Neural cell (in vitro differentiated cells): Measurements from ENCODE around the gene EYS. TPM values are rescaled to one million over a fixed set of nuclear protein-coding genes. Genes with fewer than 3 reads are reported as not detected.

Experiments used
- H2AFZ ChIP-seq: fragments of 200-600, 300-800 bp; sonication (generic), shearing (Covaris generic); 2 replicates; pipeline ENCODE4 v1.6.0; 2014; ENCODE audit warnings: low read depth, mild to moderate bottlenecking, antibody characterized with exemption, low read length, moderate library complexity
- H3F3A ChIP-seq: fragments of 200-600 bp; shearing (Covaris generic); 2 replicates; pipeline ENCODE4 v1.6.1; 2016; ENCODE audit warnings: mild to moderate bottlenecking, moderate library complexity, mixed read lengths, antibody characterized with exemption, low read length; ENCODE audit not compliant: insufficient read depth, poor library complexity, severe bottlenecking
- H3K27ac ChIP-seq: fragments of 200-600, 300-800 bp; sonication (generic), shearing (Covaris generic); 2 replicates; pipeline ENCODE4 v1.5.1; 2014; ENCODE audit warnings: mild to moderate bottlenecking, low read length, moderate library complexity
- H3K27me3 ChIP-seq: fragments of 300-800, 200-600 bp; sonication (generic), shearing (Covaris generic); 2 replicates; pipeline ENCODE4 v1.6.0; 2014; ENCODE audit warnings: mild to moderate bottlenecking, low read depth, low read length, moderate library complexity; ENCODE audit not compliant: insufficient read depth
- H3K36me3 ChIP-seq: fragments of 300-800, 200-600 bp; sonication (generic), shearing (Covaris generic); 2 replicates; pipeline ENCODE4 v1.5.1; 2014; ENCODE audit warnings: mild to moderate bottlenecking, antibody characterized with exemption, low read length, moderate library complexity; ENCODE audit not compliant: insufficient read depth
- H3K4me2 ChIP-seq: fragments of 300-800, 200-600 bp; sonication (generic), shearing (Covaris generic); 2 replicates; pipeline ENCODE4 v1.6.0; 2014; ENCODE audit warnings: mild to moderate bottlenecking, low read length
- H3K4me3 ChIP-seq: fragments of 300-800, 200-600 bp; sonication (generic), shearing (Covaris generic); 2 replicates; pipeline ENCODE4 v1.5.1; 2014; ENCODE audit warnings: mild to moderate bottlenecking, low read length, moderate library complexity
- H3K79me2 ChIP-seq: fragments of 200-600 bp; shearing (Covaris generic); replicated peaks from 2 replicates; pipeline ENCODE4 v1.6.0; 2014; ENCODE audit warnings: mild to moderate bottlenecking, low read length, moderate library complexity; ENCODE audit not compliant: insufficient read depth
- H3K9ac ChIP-seq: fragments of 300-800, 200-600 bp; sonication (generic), shearing (Covaris generic); 2 replicates; pipeline ENCODE4 v1.6.1; 2016; ENCODE audit warnings: mild to moderate bottlenecking, low read length, mixed read lengths
- H3K9me2 ChIP-seq: fragments of 200-600 bp; shearing (Covaris generic); 2 replicates; pipeline ENCODE4 v1.6.1; 2016; ENCODE audit warnings: mild to moderate bottlenecking, low read length, mixed read lengths; ENCODE audit not compliant: insufficient read depth
- H3K9me3 ChIP-seq: fragments of 200-600, 300-800 bp; sonication (generic), shearing (Covaris generic); 2 replicates; pipeline ENCODE4 v1.6.1; 2016; ENCODE audit warnings: mild to moderate bottlenecking, mixed run types, low read length, moderate library complexity, mixed read lengths
- H4K20me1 ChIP-seq: fragments of 200-600 bp; shearing (Covaris generic); 2 replicates; pipeline ENCODE4 v1.6.1; 2016; ENCODE audit warnings: mild to moderate bottlenecking, mixed run types; ENCODE audit not compliant: insufficient read depth
- CTCF ChIP-seq: fragments of 450-650 bp; IDR thresholded peaks from 2 replicates; pipeline ENCODE4 v1.5.1; 2014; ENCODE audit warnings: antibody characterized with exemption, mild to moderate bottlenecking, moderate library complexity; ENCODE audit not compliant: poor library complexity, severe bottlenecking
- EP300 ChIP-seq: fragments of 450-650 bp; conservative IDR thresholded peaks from 2 replicates; pipeline ENCODE4 v1.6.1; 2014; ENCODE audit warnings: antibody characterized with exemption, mild to moderate bottlenecking, moderate library complexity; ENCODE audit not compliant: poor library complexity, severe bottlenecking
- EZH2 ChIP-seq: fragments of 200-600, 300-800 bp; shearing (Covaris generic), sonication (generic); IDR thresholded peaks from 2 replicates; pipeline ENCODE4 v1.6.1; 2014; ENCODE audit warnings: antibody characterized with exemption, low read length, borderline replicate concordance, mild to moderate bottlenecking; ENCODE audit not compliant: insufficient read depth, poor library complexity, severe bottlenecking
- MXI1 ChIP-seq: fragments of 450-650 bp; conservative IDR thresholded peaks from 2 replicates; pipeline ENCODE4 v1.6.1; 2014; ENCODE audit warnings: antibody characterized with exemption, mild to moderate bottlenecking; ENCODE audit not compliant: poor library complexity, severe bottlenecking
- POLR2AphosphoS5 ChIP-seq: IDR thresholded peaks from 2 replicates; pipeline ENCODE4 v1.6.1; 2012
- RAD21 ChIP-seq: fragments of 450-650 bp; conservative IDR thresholded peaks from 2 replicates; pipeline ENCODE4 v1.6.1; 2014; ENCODE audit warnings: antibody characterized with exemption, mild to moderate bottlenecking, moderate library complexity
- SMC3 ChIP-seq: fragments of 450-650 bp; conservative IDR thresholded peaks from 2 replicates; pipeline ENCODE4 v1.6.1; 2014; ENCODE audit warnings: antibody characterized with exemption, mild to moderate bottlenecking, moderate library complexity; ENCODE audit not compliant: poor library complexity
- TAF1 ChIP-seq: IDR thresholded peaks from 2 replicates; pipeline ENCODE4 v1.6.1; 2012; ENCODE audit warnings: low read depth
- polyA plus RNA-seq: library from polyadenylated mRNA; depleted of rRNA; stranded (reverse); fragments of >200 nt; gene quantifications from 2 replicates; pipeline ENCODE4 v1.2.3, GENCODE V29; 2014
- TF ChIP-seq, protein P1 (sequence below): IDR thresholded peaks from 2 replicates; pipeline ENCODE4 v1.6.1; 2012; ENCODE audit warnings: borderline replicate concordance

The EYS gene
- polyA plus RNA-seq, 1 donor from 2014 or later: 0.38 TPM

GRCh38 chr6:64258752-64259151, 1448.3 kb downstream of the EYS start:
- H3K27me3 ChIP-seq: no peaks in the 10 kb centered on the region
- H2AFZ ChIP-seq: no peak overlapping the region
- H3K79me2 ChIP-seq: no peaks in the 10 kb centered on the region
- no peaks in the 10 kb centered on the region for H3K9me2 ChIP-seq
- no peak overlapping the region for H3K4me2 ChIP-seq
- H3K4me3 ChIP-seq: no peak overlapping the region
- H3K9ac ChIP-seq: no peak overlapping the region
- no peak overlapping the region for H3K27ac ChIP-seq
- no peaks in the 10 kb centered on the region for H4K20me1 ChIP-seq
- no peaks in the 10 kb centered on the region for H3K9me3 ChIP-seq
- no peaks in the 10 kb centered on the region for H3F3A ChIP-seq
- H3K36me3 ChIP-seq: no peaks in the 10 kb centered on the region
- TF ChIP-seq EZH2 (no peak), SMC3 (no peak), MXI1 (no peak), EP300 (no peak), RAD21 (no peak), CTCF (no peak), POLR2AphosphoS5 (no peak), TAF1 (no peak)
- TF ChIP-seq, protein P1, sequence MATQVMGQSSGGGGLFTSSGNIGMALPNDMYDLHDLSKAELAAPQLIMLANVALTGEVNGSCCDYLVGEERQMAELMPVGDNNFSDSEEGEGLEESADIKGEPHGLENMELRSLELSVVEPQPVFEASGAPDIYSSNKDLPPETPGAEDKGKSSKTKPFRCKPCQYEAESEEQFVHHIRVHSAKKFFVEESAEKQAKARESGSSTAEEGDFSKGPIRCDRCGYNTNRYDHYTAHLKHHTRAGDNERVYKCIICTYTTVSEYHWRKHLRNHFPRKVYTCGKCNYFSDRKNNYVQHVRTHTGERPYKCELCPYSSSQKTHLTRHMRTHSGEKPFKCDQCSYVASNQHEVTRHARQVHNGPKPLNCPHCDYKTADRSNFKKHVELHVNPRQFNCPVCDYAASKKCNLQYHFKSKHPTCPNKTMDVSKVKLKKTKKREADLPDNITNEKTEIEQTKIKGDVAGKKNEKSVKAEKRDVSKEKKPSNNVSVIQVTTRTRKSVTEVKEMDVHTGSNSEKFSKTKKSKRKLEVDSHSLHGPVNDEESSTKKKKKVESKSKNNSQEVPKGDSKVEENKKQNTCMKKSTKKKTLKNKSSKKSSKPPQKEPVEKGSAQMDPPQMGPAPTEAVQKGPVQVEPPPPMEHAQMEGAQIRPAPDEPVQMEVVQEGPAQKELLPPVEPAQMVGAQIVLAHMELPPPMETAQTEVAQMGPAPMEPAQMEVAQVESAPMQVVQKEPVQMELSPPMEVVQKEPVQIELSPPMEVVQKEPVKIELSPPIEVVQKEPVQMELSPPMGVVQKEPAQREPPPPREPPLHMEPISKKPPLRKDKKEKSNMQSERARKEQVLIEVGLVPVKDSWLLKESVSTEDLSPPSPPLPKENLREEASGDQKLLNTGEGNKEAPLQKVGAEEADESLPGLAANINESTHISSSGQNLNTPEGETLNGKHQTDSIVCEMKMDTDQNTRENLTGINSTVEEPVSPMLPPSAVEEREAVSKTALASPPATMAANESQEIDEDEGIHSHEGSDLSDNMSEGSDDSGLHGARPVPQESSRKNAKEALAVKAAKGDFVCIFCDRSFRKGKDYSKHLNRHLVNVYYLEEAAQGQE: no peak

DNA sequence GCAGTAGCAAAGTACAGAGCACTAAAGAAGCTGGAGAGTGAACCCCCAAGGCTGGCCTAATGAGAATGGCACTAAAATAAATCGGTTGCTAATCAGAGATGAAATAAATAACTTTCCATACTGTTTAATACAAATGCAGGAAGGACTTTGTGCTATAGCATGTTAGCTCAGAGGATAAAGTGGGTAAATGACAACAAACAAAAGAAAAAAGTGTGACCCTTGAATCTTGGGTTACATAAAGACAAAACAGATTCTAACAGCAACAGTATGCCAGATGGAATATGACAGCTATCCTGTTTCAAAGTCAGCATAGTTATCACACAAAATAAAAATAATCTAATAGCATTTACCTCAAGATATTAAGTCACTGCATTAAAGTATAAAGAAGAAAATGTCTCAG, 1448.7 kb downstream of the EYS start:
- H2AFZ ChIP-seq: no peak overlapping the region
- H3K4me2 ChIP-seq: no peak overlapping the region
- H3K36me3 ChIP-seq: no peaks in the 10 kb centered on the region
- H3F3A ChIP-seq: no peaks in the 10 kb centered on the region
- no peaks in the 10 kb centered on the region for H3K9me3 ChIP-seq
- no peak overlapping the region for H3K9ac ChIP-seq
- TF ChIP-seq, protein P1: no peak
- no peak for TF ChIP-seq RAD21
- no peak for TF ChIP-seq CTCF
- no peak for TF ChIP-seq MXI1
- no peak for TF ChIP-seq TAF1
- no peak for TF ChIP-seq SMC3
- no peak for TF ChIP-seq EP300
- TF ChIP-seq POLR2AphosphoS5: no peak
- H3K27ac ChIP-seq: no peak overlapping the region
- H4K20me1 ChIP-seq: no peaks in the 10 kb centered on the region
- H3K27me3 ChIP-seq: no peaks in the 10 kb centered on the region
- no peaks in the 10 kb centered on the region for H3K79me2 ChIP-seq
- no peak overlapping the region for H3K4me3 ChIP-seq
- no peaks in the 10 kb centered on the region for H3K9me2 ChIP-seq
